Left renal cortex interstitium (tissue), 4 donors: Measurements from ENCODE around the gene SCN7A. TPM values are rescaled to one million over a fixed set of nuclear protein-coding genes. Genes with fewer than 3 reads are reported as not detected.
"Not testable (repeated sequence)": the region's sequence is repeated elsewhere in the genome, so short reads cannot be mapped to it uniquely, and the experiment has no call there.

ENCODE experiments used
- DNase-seq, 4 donors: peaks; one replicate each; pipeline ENCODE4 v3.0.0-alpha.2; 2013; ENCODE audit warnings: low read depth in 4 of 4, low spot score in 2 of 4, missing footprints in 1 of 4
- polyA plus RNA-seq, 4 donors: library from polyadenylated mRNA; unstranded; fragments of 120-200 nt; gene quantifications; one replicate each; pipeline ENCODE4 v1.2.1, GENCODE V29; 2013; ENCODE audit not compliant: insufficient read length in 4 of 4

Gene SCN7A
- polyA plus RNA-seq, 4 donors: 10.6 to 14.3 (median 11.8) TPM

DNA sequence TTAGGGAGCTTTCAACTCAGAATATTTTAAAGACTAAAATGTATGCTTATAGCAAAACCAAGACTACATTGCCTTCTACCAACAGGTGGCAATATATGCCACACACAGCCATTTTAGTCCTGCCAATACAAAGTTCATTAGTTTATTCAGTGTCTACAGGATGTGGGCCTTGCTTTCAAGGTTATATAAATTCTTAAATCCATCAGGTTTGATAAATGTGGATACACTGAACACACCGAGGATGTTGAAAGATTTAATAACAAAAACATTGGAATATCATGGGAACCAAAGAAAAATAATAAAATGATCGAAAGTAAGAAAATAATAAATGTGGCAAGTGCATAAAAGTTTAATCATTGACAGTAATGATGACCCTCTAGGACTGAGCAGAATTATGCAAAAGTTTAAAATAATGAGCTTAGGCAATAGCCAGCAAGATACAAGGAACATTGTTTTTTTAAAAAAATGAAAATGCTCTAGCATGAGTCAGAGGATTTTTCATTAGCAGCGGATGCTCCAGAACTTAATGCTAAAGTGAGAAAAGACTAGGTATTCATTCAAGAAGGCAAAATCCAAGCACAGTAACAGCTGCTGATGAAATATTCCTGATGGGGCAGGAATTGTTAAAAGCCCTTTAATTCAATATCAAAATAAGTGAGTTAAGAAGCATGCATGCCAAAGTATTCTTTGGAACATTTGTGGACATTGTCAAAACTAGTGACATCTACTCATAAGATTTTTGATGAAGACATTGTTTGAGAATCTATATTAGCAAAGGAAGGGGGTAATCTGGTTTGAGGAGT lies 132.5 kb downstream of the SCN7A start:
- no peak for DNase-seq

DNA sequence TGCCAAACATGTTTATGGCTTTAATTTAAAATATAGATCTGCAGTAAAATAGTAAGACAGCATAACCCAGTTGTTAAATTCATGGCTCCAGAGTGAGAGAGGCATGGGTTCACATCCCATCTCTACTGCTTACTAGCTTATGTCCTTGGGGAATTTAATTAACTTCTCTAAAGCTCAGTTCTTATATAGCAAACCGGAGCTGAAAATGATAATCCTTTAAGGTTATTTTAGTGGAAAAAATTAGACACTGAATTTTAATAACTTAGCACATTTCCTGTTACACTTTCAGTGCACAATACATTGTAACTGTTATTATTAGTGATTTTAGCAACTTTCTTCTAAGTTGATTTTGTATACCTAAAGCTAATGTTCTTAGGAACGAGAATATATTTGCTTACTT lies 133.1 kb downstream of the SCN7A start:
- DNase-seq: no peak

DNA sequence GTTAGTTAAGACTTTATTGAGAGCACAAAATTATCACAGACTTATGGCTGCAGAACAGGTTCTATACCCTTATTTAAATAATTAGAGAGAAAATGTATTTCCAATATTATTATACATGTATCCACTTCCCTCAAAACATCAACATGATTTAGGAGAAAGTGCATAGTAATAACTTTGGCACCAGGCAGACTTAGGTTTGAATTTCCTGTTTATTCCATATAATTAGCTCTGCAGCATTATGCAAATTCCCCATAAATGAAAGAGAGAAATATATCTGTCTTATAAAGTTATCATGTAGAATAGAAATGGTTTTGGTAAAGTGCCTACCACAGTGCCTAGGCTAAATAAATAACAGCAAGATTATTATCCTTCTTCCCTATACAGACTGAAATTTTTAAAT lies 133.6 kb downstream of the SCN7A start:
- no peak for DNase-seq

DNA sequence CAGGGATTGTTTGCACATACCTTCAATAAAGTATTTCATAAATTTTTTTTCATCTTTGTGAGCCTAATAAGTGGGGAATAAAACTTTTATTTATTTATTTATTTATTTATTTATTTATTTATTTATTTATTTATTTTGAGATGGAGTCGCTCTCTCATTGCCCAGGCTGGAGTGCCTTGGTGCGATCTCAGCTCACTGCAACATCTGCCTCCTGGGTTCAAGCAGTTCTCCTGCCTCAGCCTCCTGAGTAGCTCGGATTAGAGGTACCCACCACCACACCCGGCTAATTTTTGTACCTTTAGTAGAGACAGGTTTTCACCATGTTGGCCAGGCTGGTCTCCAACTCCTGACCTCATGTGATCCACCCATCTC lies 136.1 kb downstream of the SCN7A start:
- not testable (repeated sequence) for DNase-seq

DNA sequence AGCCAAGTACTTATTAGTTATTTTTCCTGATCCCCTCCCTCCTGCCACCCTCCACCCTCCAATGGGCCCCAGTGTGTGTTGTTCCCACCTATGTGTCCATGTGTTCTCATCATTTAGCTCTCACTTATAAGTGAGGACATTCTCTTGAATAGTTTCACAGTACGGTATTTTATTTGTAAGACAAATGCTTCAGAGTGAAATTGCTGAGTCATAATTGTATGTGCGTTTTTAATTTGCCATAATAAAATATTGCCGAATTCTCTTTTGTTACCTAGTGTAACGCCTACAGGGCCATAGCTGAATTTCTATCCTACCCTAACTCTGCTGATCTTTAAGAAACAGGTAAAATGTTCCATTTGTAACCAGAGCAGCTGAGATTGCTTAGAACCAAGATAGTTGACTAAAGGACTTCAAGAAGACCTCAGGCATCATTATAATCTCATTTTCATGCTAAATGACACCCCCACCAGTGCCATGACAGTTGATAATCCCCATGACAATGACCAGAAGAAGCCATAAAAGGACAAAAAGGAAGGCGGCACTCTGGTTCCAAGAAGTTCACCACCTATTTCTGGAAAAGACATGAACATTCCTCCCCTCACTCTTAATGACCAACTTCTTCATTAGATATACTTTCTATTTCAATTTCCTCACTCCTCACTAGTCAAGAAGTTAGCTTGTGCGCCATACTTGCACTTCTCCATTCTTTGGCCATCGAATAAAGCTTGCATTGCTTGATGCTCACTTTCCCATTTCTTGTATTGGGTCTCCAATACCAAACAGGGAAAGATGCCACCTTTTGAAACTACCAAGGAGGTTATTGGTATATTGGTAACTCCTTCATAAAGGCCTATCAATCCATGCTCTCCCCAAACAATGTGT lies 136.7 kb downstream of the SCN7A start:
- DNase-seq: no peak

Other genes with a start within 250 kb of the SCN7A start
- 1 to 10 TPM; 1.4 to 1.9 (median 1.7) TPM for gene SCN9A, start 118.3 kb downstream of the SCN7A start, polyA plus RNA-seq